Heart left ventricle (tissue), 16 donors: ENCODE results near the gene GGCX. TPM values are rescaled to one million over a fixed set of nuclear protein-coding genes. Genes with fewer than 3 reads are reported as not detected.

ENCODE experiments used
- ATAC-seq, 4 donors: fragments of 200-7000 bp; cut with Tn5 transposase; one replicate each; pipeline ENCODE4 v1.9.1; 2020 to 2022; ENCODE audit warnings: moderate library complexity in 4 of 4, mild to moderate bottlenecking in 3 of 4, moderate number of reproducible peaks in 1 of 4
- DNase-seq, 5 donors: peaks; one replicate each; pipeline ENCODE4 v3.0.0-alpha.2; 2020
- H3K27ac ChIP-seq, 12 donors: fragments of 200-600 bp; sonication (generic) in 4 of 12; one replicate each; pipeline versions ENCODE4 v1.5.0 to v1.8.0; 2016 to 2022; ENCODE audit warnings: mild to moderate bottlenecking in 2 of 12
- H3K27me3 ChIP-seq, 9 donors: fragments of 200-600 bp; sonication (generic) in 2 of 9; one replicate each; pipeline versions ENCODE4 v1.5.1 to v1.8.0; 2016 to 2022; ENCODE audit warnings: mild to moderate bottlenecking in 3 of 9
- H3K36me3 ChIP-seq, 9 donors: fragments of 200-600 bp; sonication (generic) in 2 of 9; one replicate each; pipeline versions ENCODE4 v1.5.0 to v1.8.0; 2018 to 2022; ENCODE audit warnings: mild to moderate bottlenecking in 2 of 9
- H3K4me1 ChIP-seq, 12 donors: fragments of 200-600 bp; sonication (generic) in 4 of 12; one replicate each; pipeline versions ENCODE4 v1.5.0 to v1.8.0; 2016 to 2022; ENCODE audit warnings: mild to moderate bottlenecking in 3 of 12
- H3K4me3 ChIP-seq, 12 donors: fragments of 200-600 bp; sonication (generic) in 4 of 12; one replicate each; pipeline versions ENCODE4 v1.5.0 to v1.8.0; 2017 to 2022; ENCODE audit warnings: mild to moderate bottlenecking in 9 of 12, moderate library complexity in 4 of 12
- H3K9me3 ChIP-seq, 12 donors: fragments of 200-600 bp; sonication (generic) in 4 of 12; one replicate each; pipeline versions ENCODE4 v1.5.0 to v1.8.0; 2016 to 2022; ENCODE audit warnings: mild to moderate bottlenecking in 1 of 12
- POLR2A ChIP-seq, 2 donors: fragments of 450-650 bp; IDR thresholded peaks; one replicate each; pipeline ENCODE4 v1.6.1; 2017; ENCODE audit warnings: antibody characterized with exemption in 2 of 2, mild to moderate bottlenecking in 2 of 2, moderate library complexity in 2 of 2
- WGBS, 4 donors: extraction: QIAGEN DNeasy Blood & Tissue Kit in 2 of 4; methylation state at CpG; one replicate each; pipeline versions ENCODE4 v1.1.5 to v1.1.7; 2013 to 2018; 5-methylcytosine and 5-hydroxymethylcytosine counted together
- intact Hi-C, 10 donors: fragments of 100-400 bp; cut with DNase I; formaldehyde crosslinking; loops; one replicate each; pipeline versions ENCODE4 v1.11.1 to v1.14.2; 2022
- polyA plus RNA-seq, 2 donors: library from polyadenylated mRNA; stranded (reverse); fragments of 200-250 nt; gene quantifications; one replicate each; pipeline ENCODE4 v1.2.3, GENCODE V29; 2013
- total RNA-seq, 9 donors: library from RNA; depleted of rRNA in 2 of 9; stranded (reverse); fragments of >200 nt in 2 of 9; fragmentation: NEBNext Ultra II Directional in 3 of 9; extraction: Animal tissue kit (Norgen Biotek cat#: 25700) in 3 of 9; gene quantifications; one replicate each; pipeline versions ENCODE4 v1.1.0 to v1.2.4, GENCODE V29; 2016 to 2023
- TF ChIP-seq, protein P1 (sequence below), 12 donors: fragments of 200-600 bp; sonication (generic) in 4 of 12; IDR thresholded peaks; one replicate each; pipeline versions ENCODE4 v1.5.0 to v1.8.0; 2018 to 2022; ENCODE audit warnings: antibody characterized with exemption in 12 of 12, mild to moderate bottlenecking in 5 of 12
- donor health status: ischemic (EF 13 %, LVEDD 7.1; RV severe dilation, severe dysfunction).
- donor health status: healthy with polysubstance abuse.
- donor health status: DM: no; HTN: yes; CAD: no.
- donor health status: DM: no; HTN: no; CAD: no.
- donor health status: ischemic (EF 25% LVEDD 6.9; RV normal size, moderate dysfunction).
- donor health status: ischemic (EF 25% LVEDD 5.7; RV mildly dilated, moderate dysfunction).
- donor health status: healthy.
- donor health status: DM: yes; HTN: yes; CAD: no.
- donor health status: ischemic (EF 35%, LVEDD 5.7; RV mildly dilated, moderate dysfunction).
- donor health status: nonischemic (EF 11% LVEDD 7.7; RV severe dilation, severe dysfunction).
- donor health status: DM: yes; HTN: yes; CAD: no.
- donor health status: PGD.
- donor health status: ischemic (EF 29% LVEDD 5.4; RV normal size, mild dysfunction).
- donor health status: nonischemic (EF 23%, LVEDD 6.1; RV moderate dilation, normal function).

GGCX gene
- total and polyA plus RNA-seq, 11 donors: 12.6 to 30.7 (median 20.8) TPM

DNA sequence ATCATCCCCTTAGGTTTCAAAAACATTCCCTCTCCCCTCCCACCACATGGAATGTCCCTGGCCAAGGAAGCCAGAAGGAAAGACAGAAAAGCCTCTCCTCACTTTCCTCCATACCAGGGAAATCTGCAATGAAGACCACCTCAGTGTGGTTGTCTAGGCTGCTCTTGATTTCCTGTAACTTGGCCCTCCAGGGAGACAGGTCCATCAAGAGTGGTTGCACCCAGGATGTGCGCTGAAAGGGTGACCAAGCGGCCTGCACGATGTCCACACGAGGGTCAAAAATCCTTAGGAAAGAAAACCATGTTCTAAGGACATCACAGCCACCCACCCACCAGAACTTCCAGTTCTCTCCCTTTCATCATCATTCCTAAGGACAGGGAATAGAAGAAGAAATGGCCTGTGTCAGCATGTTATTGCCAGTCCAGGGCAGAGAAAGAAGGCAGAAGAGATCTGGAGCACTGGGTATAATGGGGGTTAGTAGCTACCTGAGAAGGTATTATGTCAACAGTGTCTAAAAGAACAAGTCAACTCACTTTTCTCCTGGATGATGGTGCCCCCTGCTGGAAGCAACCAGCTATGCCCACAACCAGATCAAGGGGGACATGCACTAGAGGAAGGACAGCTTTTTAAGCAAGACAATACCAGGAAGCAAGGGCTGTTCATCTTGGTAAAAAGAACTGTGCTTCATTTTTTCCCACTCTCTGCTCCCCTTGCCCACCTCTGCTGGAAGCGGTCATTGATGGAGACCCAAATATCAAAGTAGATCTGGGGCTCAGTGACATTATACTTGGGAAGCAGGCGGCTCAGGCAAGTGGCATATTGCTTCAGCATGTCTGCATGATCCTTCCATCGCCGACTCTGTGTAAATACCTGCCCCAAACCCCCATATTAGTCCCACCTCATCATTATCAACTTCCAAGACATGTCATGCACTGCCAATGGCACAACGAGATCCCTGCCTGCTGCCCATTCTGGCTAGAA lies 9.3 kb downstream of the GGCX start:
- DNase-seq: peak; percentile 71 to 85 (median 79)
- WGBS, 4 donors: 67 to 76% (median 73%) methylated on average over 9 of the region's 9 CpGs
- Histone ChIP-seq H3K27ac (peak overlapping the region in 2 of 12 donors; percentile 17 to 55), H3K36me3 (peaks cover 0 to 96% (median 77%) of the 10 kb centered on the region in 9 donors), H3K27me3 (no peaks in the 10 kb centered on the region), H3K4me3 (no peak overlapping the region), H3K4me1 (peaks cover 0 to 26% (median 0%) of the 10 kb centered on the region in 12 donors), H3K9me3 (no peaks in the 10 kb centered on the region)
- peak; percentile 55 to 75 (median 64) for ATAC-seq
- intact Hi-C loops: loop anchor here (1.0 to 5.0 kb wide), 3 partner anchors 131 to 200 kb away; partner anchors contain the start of genes ELMOD3 (in 1 of the 10) and RETSAT (in 1 of the 10)
- no peak for TF ChIP-seq POLR2A (IDR thresholded peaks at IDR 0.05)
- TF ChIP-seq, protein P1, sequence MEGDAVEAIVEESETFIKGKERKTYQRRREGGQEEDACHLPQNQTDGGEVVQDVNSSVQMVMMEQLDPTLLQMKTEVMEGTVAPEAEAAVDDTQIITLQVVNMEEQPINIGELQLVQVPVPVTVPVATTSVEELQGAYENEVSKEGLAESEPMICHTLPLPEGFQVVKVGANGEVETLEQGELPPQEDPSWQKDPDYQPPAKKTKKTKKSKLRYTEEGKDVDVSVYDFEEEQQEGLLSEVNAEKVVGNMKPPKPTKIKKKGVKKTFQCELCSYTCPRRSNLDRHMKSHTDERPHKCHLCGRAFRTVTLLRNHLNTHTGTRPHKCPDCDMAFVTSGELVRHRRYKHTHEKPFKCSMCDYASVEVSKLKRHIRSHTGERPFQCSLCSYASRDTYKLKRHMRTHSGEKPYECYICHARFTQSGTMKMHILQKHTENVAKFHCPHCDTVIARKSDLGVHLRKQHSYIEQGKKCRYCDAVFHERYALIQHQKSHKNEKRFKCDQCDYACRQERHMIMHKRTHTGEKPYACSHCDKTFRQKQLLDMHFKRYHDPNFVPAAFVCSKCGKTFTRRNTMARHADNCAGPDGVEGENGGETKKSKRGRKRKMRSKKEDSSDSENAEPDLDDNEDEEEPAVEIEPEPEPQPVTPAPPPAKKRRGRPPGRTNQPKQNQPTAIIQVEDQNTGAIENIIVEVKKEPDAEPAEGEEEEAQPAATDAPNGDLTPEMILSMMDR (IDR thresholded peaks at IDR 0.05): peak; percentile 83 to 95 (median 90)

DNA sequence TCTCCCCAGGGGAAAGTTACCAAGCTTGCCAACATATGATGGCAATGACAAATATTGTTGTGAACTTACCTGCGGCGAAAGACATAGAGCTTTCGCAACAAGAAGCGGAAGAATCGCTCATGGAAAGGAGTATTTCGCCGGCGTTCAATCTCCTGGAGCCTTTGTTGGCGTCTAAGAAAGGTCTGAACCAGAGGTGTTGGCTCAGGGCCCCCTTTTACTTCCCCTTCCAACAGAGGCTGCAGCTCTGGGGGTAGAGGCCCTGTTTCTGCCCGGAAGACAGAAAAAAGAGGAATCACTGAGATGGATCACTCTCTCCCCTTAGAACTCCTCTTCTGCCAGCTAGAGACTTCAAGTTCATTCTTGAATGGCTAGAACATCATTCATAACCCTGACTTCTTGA lies 10.8 kb downstream of the GGCX start:
- TF ChIP-seq, protein P1 (IDR thresholded peaks at IDR 0.05): no peak
- TF ChIP-seq POLR2A (IDR thresholded peaks at IDR 0.05): no peak
- no peaks in the 10 kb centered on the region for H3K9me3 ChIP-seq
- no peaks in the 10 kb centered on the region for H3K27me3 ChIP-seq
- H3K4me1 ChIP-seq: peaks cover 0 to 26% (median 0%) of the 10 kb centered on the region in 12 donors
- no peak overlapping the region for H3K4me3 ChIP-seq
- peaks cover 0 to 98% (median 77%) of the 10 kb centered on the region in 9 donors for H3K36me3 ChIP-seq
- 85 to 92% (median 85%) methylated on average over 10 of the region's 10 CpGs for WGBS, 4 donors
- ATAC-seq (no peak), DNase-seq (peak in 1 of 5 donors; percentile 29)
- peak overlapping the region in 1 of 12 donors; percentile 55 for H3K27ac ChIP-seq
- intact Hi-C loops: loop anchor here in 2 of 10 donors (2.0 to 5.0 kb wide), 2 partner anchors 130 to 198 kb away; partner anchors contain the start of genes ELMOD3 (in 1 of the 2) and RETSAT (in 1 of the 2)

DNA sequence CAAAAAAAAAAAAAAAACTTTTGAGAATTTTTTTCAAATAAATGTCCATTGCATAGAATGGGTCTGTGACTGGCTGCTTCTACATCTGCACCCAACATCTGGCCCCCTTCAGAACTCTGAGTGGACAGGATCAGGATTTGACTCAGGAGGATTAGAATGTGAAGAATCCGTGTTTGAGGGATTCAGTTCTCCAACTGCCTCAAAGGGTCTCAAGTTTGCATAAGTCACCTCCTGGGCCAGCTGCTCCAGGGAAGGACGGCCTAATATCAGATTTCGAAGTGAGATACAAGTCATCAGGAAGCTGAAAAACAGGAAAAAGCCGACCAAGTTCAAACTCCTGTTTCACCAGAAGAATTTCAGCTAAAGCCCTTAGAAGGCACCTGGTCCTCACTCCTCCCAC lies 11.5 kb downstream of the GGCX start:
- ATAC-seq: no peak
- DNase-seq: no peak
- no peaks in the 10 kb centered on the region for H3K27me3 ChIP-seq
- H3K4me1 ChIP-seq: peaks cover 0 to 26% (median under 1%) of the 10 kb centered on the region in 12 donors
- intact Hi-C loops: loop anchor here in 2 of 10 donors (2.0 to 5.0 kb wide), 2 partner anchors 129 to 198 kb away; partner anchors contain the start of genes ELMOD3 (in 1 of the 2) and RETSAT (in 1 of the 2)
- H3K9me3 ChIP-seq: no peaks in the 10 kb centered on the region
- peaks cover 0 to 98% (median 77%) of the 10 kb centered on the region in 9 donors for H3K36me3 ChIP-seq
- H3K4me3 ChIP-seq: no peak overlapping the region
- 52 to 64% (median 59%) methylated on average over 4 of the region's 4 CpGs for WGBS, 4 donors
- peak overlapping the region in 1 of 12 donors; percentile 55 for H3K27ac ChIP-seq
- TF ChIP-seq POLR2A (IDR thresholded peaks at IDR 0.05): no peak
- TF ChIP-seq, protein P1 (IDR thresholded peaks at IDR 0.05): no peak

DNA sequence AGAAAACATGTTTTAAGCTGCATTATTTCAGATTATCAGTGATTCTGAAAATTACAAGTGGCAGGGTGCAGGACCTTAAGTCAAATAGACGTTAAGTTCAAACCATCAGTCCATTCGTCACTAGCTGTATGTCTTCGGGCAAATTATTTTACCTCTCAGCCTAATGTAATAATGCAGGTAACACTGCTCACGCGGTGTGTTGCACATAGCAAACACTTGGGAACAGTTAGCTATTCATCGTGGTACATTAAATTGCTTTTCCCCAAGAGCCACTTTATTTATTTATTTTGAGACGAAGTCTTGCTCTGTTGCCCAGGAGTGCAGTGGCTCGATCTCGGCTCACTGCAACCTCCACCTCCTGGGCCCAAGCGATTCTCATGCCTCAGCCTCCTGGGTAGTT lies 12.2 kb downstream of the GGCX start:
- no peak for TF ChIP-seq POLR2A (IDR thresholded peaks at IDR 0.05)
- TF ChIP-seq, protein P1 (IDR thresholded peaks at IDR 0.05): no peak
- no peak for DNase-seq
- WGBS, 4 donors: 88 to 94% (median 90%) methylated on average over 10 of the region's 10 CpGs
- Histone ChIP-seq H3K4me1 (peaks cover 0 to 33% (median 5%) of the 10 kb centered on the region in 12 donors), H3K9me3 (no peaks in the 10 kb centered on the region), H3K27ac (no peak overlapping the region), H3K27me3 (no peaks in the 10 kb centered on the region), H3K4me3 (no peak overlapping the region), H3K36me3 (peaks cover 0 to 98% (median 77%) of the 10 kb centered on the region in 9 donors)
- intact Hi-C loops: no loop called here
- no peak for ATAC-seq
